ENCODE results near the gene THADA. TPM values are rescaled to one million over a fixed set of nuclear protein-coding genes. Genes with fewer than 3 reads are reported as not detected.

THADA gene
- total RNA-seq, 4 donors from 2014 or later = 49.9 to 90.2 (median 65.2) TPM

DNA sequence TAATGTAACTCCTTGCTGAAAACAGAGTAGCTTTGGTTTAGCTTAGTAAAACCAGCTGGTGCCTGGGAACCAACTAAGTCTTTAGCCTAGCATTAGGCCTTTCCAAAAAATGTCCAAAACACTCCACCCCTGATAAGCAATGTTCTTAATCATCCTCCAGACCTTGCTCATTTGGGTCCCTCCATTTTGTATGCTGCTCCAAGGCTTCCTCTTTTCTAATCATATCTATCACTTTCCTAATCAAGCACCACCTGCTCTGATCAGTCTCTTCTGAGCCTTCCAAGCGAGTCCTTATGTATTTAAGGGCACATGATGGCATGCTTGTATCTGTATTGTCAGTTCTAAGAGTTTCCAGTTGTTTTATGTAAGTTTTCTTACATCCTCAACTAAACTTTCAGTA is 23.6 kb downstream of the THADA start:
- H3K27me3 ChIP-seq = no peaks in the 10 kb centered on the region
- H3K4me3 ChIP-seq (replicated peaks in 1 of 3) = no peak overlapping the region
- H3K27ac ChIP-seq = no peak overlapping the region
- no peak for DNase-seq
- TF ChIP-seq, protein P1, sequence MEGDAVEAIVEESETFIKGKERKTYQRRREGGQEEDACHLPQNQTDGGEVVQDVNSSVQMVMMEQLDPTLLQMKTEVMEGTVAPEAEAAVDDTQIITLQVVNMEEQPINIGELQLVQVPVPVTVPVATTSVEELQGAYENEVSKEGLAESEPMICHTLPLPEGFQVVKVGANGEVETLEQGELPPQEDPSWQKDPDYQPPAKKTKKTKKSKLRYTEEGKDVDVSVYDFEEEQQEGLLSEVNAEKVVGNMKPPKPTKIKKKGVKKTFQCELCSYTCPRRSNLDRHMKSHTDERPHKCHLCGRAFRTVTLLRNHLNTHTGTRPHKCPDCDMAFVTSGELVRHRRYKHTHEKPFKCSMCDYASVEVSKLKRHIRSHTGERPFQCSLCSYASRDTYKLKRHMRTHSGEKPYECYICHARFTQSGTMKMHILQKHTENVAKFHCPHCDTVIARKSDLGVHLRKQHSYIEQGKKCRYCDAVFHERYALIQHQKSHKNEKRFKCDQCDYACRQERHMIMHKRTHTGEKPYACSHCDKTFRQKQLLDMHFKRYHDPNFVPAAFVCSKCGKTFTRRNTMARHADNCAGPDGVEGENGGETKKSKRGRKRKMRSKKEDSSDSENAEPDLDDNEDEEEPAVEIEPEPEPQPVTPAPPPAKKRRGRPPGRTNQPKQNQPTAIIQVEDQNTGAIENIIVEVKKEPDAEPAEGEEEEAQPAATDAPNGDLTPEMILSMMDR (IDR thresholded peaks at IDR 0.05) = no peak
- no peak for TF ChIP-seq POLR2A (IDR thresholded peaks at IDR 0.05)
- intact Hi-C loops (cut with DNase I) = loop anchor here (10.0 kb wide), 1 partner anchor 747 kb away; no protein-coding TSS in a partner anchor
- no peaks in the 10 kb centered on the region for H3K4me1 ChIP-seq
- H3K9me3 ChIP-seq = no peaks in the 10 kb centered on the region
- 100% methylated on average over 1 of the region's 1 CpG for WGBS, 2 donors
- H3K36me3 ChIP-seq = peaks cover 22 to 39% of the 10 kb centered on the region in 2 donors

DNA sequence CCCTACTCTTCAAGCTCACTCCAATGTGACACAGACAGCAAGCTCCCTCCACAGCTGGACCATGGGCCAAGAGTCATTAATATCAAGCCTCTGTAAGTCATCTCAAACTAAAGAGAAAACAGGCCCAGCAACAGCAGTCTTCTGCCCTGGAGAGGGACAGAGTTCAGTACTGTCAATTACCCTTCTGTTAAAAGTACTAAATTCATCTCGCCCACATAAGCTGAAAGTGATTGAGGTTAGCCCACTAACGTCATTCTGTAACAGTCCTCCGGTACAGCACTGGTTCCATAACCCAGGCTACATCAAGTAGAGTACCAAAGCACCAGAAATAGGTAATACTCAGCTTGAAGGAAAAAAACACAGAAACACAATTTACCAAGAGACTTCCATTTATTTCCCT is 25.9 kb downstream of the THADA start:
- H3K9me3 ChIP-seq = no peaks in the 10 kb centered on the region
- 87 to 96% methylated on average over 3 of the region's 3 CpGs for WGBS, 2 donors
- intact Hi-C loops (cut with DNase I) = loop anchor here (10.0 kb wide), 1 partner anchor 745 kb away; no protein-coding TSS in a partner anchor
- H3K4me3 ChIP-seq (replicated peaks in 1 of 3) = no peak overlapping the region
- H3K27ac ChIP-seq = no peak overlapping the region
- H3K36me3 ChIP-seq = peaks cover 10 to 34% of the 10 kb centered on the region in 2 donors
- no peak for DNase-seq
- H3K27me3 ChIP-seq = no peaks in the 10 kb centered on the region
- no peaks in the 10 kb centered on the region for H3K4me1 ChIP-seq
- TF ChIP-seq, protein P1 (IDR thresholded peaks at IDR 0.05) = no peak
- TF ChIP-seq POLR2A (IDR thresholded peaks at IDR 0.05) = no peak

DNA sequence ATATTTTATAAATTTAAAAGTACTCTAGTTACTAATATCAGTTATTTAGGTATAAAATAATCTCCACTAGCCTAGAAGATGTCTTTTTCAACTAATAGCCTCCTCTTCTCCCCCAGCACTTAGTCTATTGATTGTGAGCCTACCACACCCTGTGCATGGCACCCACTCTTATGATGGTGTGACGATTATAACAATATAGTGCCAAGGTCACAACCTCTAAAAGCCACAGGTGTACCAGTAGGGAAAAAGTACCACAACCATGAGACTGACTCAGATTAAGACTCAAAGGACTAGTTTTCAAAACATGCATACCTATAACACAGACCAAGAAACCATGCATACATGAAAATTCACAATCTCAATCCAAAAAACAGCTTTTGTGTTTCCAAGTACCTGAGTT is 27.6 kb downstream of the THADA start:
- H3K36me3 ChIP-seq = peaks cover 10 to 28% of the 10 kb centered on the region in 2 donors
- H3K4me1 ChIP-seq = no peaks in the 10 kb centered on the region

DNA sequence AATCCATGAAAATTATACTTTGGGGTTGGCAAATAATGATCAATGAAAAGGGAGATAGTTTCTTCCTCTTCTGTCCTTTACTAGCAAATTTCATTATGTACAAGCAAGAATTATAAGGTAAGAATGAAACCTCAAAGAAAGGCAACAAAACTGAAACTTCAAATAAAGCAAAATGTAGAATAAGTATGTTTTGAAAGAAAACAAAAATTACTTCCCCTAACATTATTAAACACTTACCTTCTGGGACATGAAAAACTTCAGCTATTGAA is 29.4 kb downstream of the THADA start:
- intact Hi-C loops (cut with DNase I) = no loop called here
- Histone ChIP-seq H3K4me3 (replicated peaks in 1 of 3) (no peak overlapping the region), H3K36me3 (peaks cover 0 to 15% of the 10 kb centered on the region in 2 donors), H3K4me1 (no peaks in the 10 kb centered on the region), H3K9me3 (no peaks in the 10 kb centered on the region), H3K27ac (no peak overlapping the region), H3K27me3 (no peaks in the 10 kb centered on the region)
- no peak for DNase-seq
- TF ChIP-seq, protein P1 (IDR thresholded peaks at IDR 0.05) = no peak
- no peak for TF ChIP-seq POLR2A (IDR thresholded peaks at IDR 0.05)

More for the DNA sequence above, 27.6 kb downstream of the THADA start:
- intact Hi-C loops (cut with DNase I) = no loop called here
- H3K4me3 ChIP-seq (replicated peaks in 1 of 3) = no peak overlapping the region
- H3K9me3 ChIP-seq = no peaks in the 10 kb centered on the region
- TF ChIP-seq, protein P1 (IDR thresholded peaks at IDR 0.05) = no peak
- no peak for TF ChIP-seq POLR2A (IDR thresholded peaks at IDR 0.05)
- DNase-seq = no peak
- no peaks in the 10 kb centered on the region for H3K27me3 ChIP-seq
- 91 to 96% methylated on average over 1 of the region's 1 CpG for WGBS, 2 donors
- H3K27ac ChIP-seq = no peak overlapping the region

DNA sequence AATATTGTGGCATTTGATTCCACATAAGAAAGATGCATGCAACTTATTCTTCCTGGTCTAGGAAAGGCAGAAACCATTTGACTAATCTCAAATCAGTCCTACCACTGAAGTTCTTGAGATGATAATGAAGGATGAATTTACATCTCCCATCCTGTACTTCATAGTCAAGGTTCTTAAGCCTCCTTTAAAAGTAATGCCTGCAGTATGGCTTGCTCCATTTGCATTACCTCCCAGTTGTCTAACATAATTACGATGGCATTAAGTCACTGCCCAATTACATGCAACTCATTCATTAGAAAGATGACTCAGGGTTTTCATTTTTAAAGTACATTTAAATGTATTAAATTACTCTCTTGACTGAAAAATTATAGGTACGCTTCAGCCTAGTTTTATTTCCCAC is 32.2 kb downstream of the THADA start:
- DNase-seq = no peak
- Histone ChIP-seq H3K36me3 (no peaks in the 10 kb centered on the region), H3K9me3 (no peaks in the 10 kb centered on the region), H3K4me3 (replicated peaks in 1 of 3) (no peak overlapping the region), H3K4me1 (no peaks in the 10 kb centered on the region), H3K27me3 (no peaks in the 10 kb centered on the region), H3K27ac (no peak overlapping the region)
- TF ChIP-seq, protein P1 (IDR thresholded peaks at IDR 0.05) = no peak
- intact Hi-C loops (cut with DNase I) = no loop called here
- 94 to 97% methylated on average over 2 of the region's 2 CpGs for WGBS, 2 donors

Data from thyroid gland (tissue), 4 donors.